ENCODE data around the gene NIN. TPM values are rescaled to one million over a fixed set of nuclear protein-coding genes. Genes with fewer than 3 reads are reported as not detected.

NIN gene
- total and polyA plus RNA-seq, 7 donors: 7.3 to 47.7 (median 24.3) TPM

- no peak overlapping the region for H3K4me3 ChIP-seq
- intact Hi-C loops (cut with DNase I): no loop called here
- 93 to 97% (median 97%) methylated on average over 5 of the region's 5 CpGs for WGBS, 3 donors
- H3K36me3 ChIP-seq (ENCODE audit: insufficient read depth in 1 of 2, low read depth in 1 of 2): peaks cover 3 to 93% of the 10 kb centered on the region in 2 donors
- H3K27ac ChIP-seq: no peak overlapping the region
- H3K4me1 ChIP-seq: peaks cover 13% of the 10 kb centered on the region
- ATAC-seq (no peak), DNase-seq (no peak)
- H3K27me3 ChIP-seq (ENCODE audit: insufficient read depth in 3 of 3, low read length in 2 of 3): no peaks in the 10 kb centered on the region
- TF ChIP-seq CTCF (IDR thresholded peaks at IDR 0.05): no peak
- H3K9me3 ChIP-seq: no peaks in the 10 kb centered on the region
These were observed 85.4 kb downstream of the NIN start for GRCh38 chr14:50745401-50746058.

- TF ChIP-seq CTCF (IDR thresholded peaks at IDR 0.05): no peak
- DNase-seq (no peak), ATAC-seq (no peak)
- intact Hi-C loops (cut with DNase I): no loop called here
- Histone ChIP-seq H3K4me1 (peaks cover 24% of the 10 kb centered on the region), H3K27ac (peak overlapping the region; percentile 23), H3K27me3 (ENCODE audit: insufficient read depth in 3 of 3, low read length in 2 of 3) (no peaks in the 10 kb centered on the region), H3K9me3 (no peaks in the 10 kb centered on the region), H3K4me3 (no peak overlapping the region), H3K36me3 (ENCODE audit: insufficient read depth in 1 of 2, low read depth in 1 of 2) (peaks cover 3 to 80% of the 10 kb centered on the region in 2 donors)
- WGBS, 3 donors: 76 to 85% (median 80%) methylated on average over 3 of the region's 3 CpGs
These were observed 86.7 kb downstream of the NIN start for GRCh38 chr14:50744231-50744630.

- no peaks in the 10 kb centered on the region for H3K27me3 ChIP-seq (ENCODE audit: insufficient read depth in 3 of 3, low read length in 2 of 3)
- peak overlapping the region; percentile 85 for H3K27ac ChIP-seq
- no peak for ATAC-seq
- H3K4me3 ChIP-seq: no peak overlapping the region
- WGBS, 3 donors: 33 to 47% (median 42%) methylated on average over 3 of the region's 3 CpGs
- H3K36me3 ChIP-seq (ENCODE audit: insufficient read depth in 1 of 2, low read depth in 1 of 2): peaks cover 0 to 82% of the 10 kb centered on the region in 2 donors
- TF ChIP-seq CTCF (IDR thresholded peaks at IDR 0.05): no peak
- no peaks in the 10 kb centered on the region for H3K9me3 ChIP-seq
- intact Hi-C loops (cut with DNase I): no loop called here
- no peak for DNase-seq
- peaks cover 33% of the 10 kb centered on the region for H3K4me1 ChIP-seq
These were observed 89.4 kb downstream of the NIN start for GRCh38 chr14:50741567-50741966.

- Histone ChIP-seq H3K36me3 (ENCODE audit: insufficient read depth in 1 of 2, low read depth in 1 of 2) (peaks cover 0 to 82% of the 10 kb centered on the region in 2 donors), H3K9me3 (no peaks in the 10 kb centered on the region), H3K27ac (peak overlapping the region; percentile 85), H3K27me3 (ENCODE audit: insufficient read depth in 3 of 3, low read length in 2 of 3) (no peaks in the 10 kb centered on the region), H3K4me3 (no peak overlapping the region), H3K4me1 (peaks cover 33% of the 10 kb centered on the region)
- no peak for TF ChIP-seq CTCF (IDR thresholded peaks at IDR 0.05)
- intact Hi-C loops (cut with DNase I): no loop called here
- no peak for DNase-seq
- ATAC-seq: no peak
These were observed 90.1 kb downstream of the NIN start for GRCh38 chr14:50740856-50741255.

- intact Hi-C loops (cut with DNase I): no loop called here
- H3K4me1 ChIP-seq: peaks cover 38% of the 10 kb centered on the region
- no peaks in the 10 kb centered on the region for H3K27me3 ChIP-seq (ENCODE audit: insufficient read depth in 3 of 3, low read length in 2 of 3)
- peak overlapping the region; percentile 85 for H3K27ac ChIP-seq
- ATAC-seq (peak; percentile 80 to 94 (median 92)), DNase-seq (peak; percentile 17 to 65)
- no peak for TF ChIP-seq CTCF (IDR thresholded peaks at IDR 0.05)
- H3K36me3 ChIP-seq (ENCODE audit: insufficient read depth in 1 of 2, low read depth in 1 of 2): peaks cover 0 to 82% of the 10 kb centered on the region in 2 donors
- peak overlapping the region; percentile 41 for H3K4me3 ChIP-seq
- H3K9me3 ChIP-seq: no peaks in the 10 kb centered on the region
- 26 to 41% (median 35%) methylated on average over 4 of the region's 4 CpGs for WGBS, 3 donors
These were observed 91.8 kb downstream of the NIN start for GRCh38 chr14:50739186-50739585.

All from psoas muscle (tissue), 8 donors.